HG03575 (cell line): ENCODE measurements around the gene SDC4.

Experiments
- ATAC-seq: cut with Tn5 transposase; IDR thresholded peaks from one replicate; pipeline ENCODE4 v1.9.1; 2021; ENCODE audit not compliant: unreplicated experiment, insufficient number of reproducible peaks, low FRiP score; ENCODE audit errors: extremely low read depth

Gene SDC4

DNA sequence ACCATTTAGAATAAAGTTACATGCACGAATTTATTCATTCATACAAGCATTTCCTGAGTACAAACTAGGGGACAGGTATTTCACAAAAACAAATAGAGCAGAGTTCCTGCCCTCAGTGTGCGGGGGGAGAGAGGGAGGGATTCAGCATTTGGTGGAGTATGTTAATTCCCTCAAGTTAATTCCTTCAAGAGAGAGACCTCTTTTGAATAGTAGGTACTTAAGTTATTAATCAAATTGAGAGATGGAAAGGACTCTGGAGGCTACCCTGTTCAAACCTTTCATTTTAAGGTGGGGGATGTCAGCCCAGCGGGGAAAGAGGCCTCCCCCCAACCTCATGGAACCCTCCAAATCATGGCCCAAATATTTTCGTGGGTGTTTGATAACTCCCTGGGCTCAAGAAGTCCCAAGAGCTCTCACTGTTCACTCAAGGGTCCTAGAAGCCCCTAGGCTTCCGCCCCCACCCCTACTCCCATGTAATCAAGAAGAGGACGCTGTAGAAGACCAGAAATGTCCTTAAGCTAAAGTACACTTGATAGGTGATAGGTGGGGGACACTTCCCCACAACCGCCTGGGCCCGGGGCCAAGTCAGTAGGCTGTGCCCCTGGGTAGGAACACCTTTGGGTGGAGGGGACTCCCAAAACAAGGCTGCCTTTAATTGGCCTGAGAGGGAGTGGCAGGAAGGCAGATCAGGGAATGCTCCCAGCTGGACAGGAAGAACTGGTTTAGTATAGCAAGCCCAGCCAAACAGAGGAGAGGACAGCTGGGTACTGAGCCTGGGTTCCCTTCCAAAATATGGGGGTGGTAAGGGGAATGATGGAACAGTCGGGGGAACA, 2.9 kb downstream of the SDC4 start:
- ATAC-seq = no peak

DNA sequence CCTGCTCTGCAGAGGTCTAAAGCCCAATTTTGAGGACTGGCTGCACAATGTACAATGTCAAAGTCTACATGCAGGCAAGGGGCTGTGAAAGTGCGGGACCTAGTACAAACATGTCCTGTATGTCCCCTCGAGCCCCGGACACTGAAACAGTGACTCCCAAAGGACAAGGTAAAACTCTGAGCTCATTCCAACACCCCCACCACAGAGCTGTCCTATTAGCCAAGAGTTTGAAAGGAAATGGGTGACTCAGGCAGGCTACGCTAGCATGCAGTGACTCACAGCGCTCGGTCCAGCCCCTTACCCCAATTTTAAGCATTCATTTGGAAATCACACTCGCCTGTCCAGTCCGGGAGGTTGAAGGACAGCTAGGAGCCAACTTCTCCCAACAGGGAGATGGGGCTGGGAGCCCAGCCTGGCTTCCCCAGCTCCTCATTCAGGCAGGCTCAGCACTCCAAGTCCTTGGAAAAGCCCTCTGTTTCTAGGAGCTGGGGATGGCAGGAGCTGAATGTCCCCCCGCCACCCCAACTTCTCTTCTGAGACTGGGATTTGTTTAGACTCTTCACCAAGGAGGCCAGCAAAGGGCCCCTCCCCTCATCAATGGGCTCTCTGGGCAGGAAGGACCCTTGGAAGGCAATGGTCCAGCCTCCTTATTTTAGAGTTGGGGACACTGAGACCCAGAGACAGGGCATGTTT, 3.9 kb downstream of the SDC4 start:
- no peak for ATAC-seq

DNA sequence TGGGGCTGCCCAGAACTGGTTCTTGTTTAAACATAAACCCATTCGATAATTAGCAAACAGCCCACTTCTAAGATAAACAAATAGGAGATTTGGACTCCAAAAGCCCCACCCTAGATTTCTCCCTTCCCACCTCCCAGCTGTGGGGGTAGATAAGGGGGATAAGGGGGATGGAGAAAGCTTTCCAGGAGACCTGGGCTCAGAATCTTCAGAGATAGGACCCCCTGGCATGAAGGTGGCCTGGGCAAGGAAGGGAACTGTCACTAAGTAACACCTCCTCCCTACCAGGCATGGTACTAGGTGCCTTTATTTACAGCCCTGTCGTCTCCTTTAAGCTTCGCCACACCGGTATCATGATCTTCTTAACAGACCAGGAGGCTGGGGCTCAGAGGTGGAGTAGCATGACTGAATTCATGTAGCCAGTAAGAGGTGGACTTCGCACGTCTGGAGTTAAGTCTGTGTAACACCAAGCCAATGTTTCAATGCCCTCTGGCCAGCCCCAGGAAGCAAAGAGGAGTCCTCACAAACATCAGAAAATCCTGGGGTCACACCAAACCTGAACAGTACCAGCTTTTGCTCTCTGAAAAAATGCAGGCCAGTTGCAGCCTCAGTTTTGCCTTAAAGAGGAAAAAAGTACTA, 4.6 kb downstream of the SDC4 start:
- no peak for ATAC-seq

- no peak for ATAC-seq
Measured at GRCh38 chr20:45342855-45343531, 5.2 kb downstream of the SDC4 start.

GRCh38 chr20:45341939-45342854, 6.0 kb downstream of the SDC4 start:
- ATAC-seq = no peak

GRCh38 chr20:45341579-45341938, 6.7 kb downstream of the SDC4 start:
- ATAC-seq = no peak

DNA sequence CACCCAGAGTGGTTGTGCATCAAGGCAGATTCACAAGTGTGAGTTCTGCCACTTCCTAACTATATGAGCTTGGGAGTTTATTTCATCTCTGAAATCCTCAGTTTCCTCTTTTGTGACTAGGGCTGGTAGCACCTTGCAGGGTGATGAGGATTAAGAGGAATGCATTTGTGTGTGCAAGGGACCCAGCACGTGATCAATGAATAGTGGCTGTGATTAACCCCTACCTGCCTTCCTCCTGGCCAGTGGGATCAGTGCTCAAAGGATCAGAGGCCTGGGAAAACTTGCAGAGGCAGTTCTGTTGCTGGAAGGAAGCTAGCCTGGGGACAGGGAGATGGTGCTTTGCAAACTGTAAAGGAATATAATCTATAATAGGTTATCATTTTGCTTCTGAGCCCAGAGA, 7.3 kb downstream of the SDC4 start:
- no peak for ATAC-seq

GRCh38 chr20:45340236-45340847, 7.9 kb downstream of the SDC4 start:
- ATAC-seq = no peak

DNA sequence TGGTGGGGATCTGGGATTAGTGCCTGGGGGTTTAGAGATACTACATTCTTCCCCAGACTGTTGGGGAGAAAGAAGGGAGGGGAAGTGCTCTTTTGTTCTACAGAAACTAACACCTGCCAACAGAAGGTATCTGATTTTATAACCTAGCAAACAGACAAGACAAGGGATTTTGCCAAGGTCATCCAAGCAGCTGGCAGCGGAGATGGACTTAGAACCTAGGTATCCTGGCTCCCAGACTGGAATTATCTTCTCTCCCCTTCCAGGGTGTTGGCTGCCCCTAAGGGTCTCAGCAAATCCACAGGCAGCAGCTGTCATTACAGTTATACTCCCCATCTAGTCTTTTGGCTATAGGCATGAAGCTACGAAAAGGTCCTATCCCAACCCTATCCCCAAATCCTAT, 8.4 kb downstream of the SDC4 start:
- no peak for ATAC-seq

DNA sequence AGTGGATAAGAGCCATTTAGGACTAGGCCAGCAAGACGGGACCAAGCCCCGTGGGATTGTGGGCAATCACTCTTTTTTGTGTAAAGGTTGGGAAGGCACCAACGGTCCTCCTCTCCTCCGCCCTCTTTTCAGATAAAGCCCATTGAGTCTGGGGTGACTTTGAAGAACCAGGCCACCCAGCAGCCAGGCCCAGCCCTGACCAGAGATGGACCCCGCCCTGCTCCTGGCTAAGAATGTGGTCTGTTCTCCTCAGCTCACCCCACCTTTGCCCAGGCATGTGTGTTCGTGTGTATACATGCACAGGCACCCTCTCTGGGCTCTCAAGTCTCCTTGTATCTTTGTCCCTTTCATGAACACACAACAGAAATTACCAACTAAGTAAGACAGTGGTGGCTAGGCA, 9.1 kb downstream of the SDC4 start:
- ATAC-seq = no peak

GRCh38 chr20:45338121-45339030, 9.8 kb downstream of the SDC4 start:
- no peak for ATAC-seq

GRCh38 chr20:45337367-45338120, 10.7 kb downstream of the SDC4 start:
- ATAC-seq = no peak

GRCh38 chr20:45336530-45337366, 11.5 kb downstream of the SDC4 start:
- no peak for ATAC-seq

DNA sequence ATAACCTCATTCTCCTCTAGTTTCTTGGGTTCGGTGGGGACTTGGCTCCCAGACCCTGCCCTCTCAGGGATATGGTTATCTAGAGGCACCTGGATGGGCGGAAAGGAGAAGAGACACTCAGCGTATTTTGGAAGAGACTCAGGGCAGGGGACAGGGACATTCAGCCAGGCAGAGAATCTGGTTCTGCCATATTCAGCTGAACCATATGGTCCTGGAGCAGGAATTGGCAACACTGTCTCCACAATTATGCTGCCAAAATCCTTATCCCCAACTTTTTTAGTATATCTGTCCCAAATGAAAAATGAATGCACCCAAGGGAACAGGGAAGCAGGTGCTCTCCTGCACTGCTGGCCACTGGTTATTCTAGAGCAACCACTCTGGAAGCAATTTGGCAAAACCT, 17.7 kb downstream of the SDC4 start:
- ATAC-seq = no peak

DNA sequence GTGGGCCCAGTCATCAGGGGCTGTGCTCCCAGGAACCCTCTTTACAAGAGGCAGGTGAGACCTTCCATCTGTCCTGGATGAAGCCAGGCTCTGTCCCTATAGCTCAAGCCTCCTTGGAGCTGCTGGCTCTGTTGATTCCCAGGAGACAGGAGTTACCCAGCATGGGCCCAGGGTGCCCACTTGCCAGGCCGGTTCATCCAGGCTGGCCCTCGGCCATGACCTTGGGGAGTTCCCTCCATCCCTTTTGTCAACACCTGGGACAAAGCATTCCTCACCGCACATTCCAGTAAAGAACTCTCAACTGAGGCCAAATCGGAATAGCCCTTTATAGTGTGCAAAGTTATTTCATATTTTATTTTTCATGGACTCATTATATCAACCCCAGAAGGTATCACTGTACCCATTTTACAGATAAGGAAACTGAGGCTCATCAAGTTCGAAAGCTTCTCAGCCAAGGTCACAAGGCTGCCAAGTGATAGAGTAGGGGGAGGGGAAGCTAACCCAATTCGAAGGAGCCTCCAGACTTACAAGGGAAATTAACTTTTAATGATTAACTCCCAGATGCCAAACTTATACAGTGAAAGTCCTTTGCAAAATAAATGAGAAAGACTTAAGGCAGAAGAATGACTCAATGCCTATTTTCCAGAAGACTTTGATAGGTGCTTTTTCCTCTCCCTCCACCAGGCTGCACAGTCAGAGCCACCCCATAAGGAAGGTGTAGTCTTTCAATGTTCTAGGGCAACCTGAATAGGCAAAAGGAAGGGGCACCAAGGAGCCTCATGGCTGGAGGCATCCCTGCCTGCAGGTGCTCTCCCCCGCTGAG, 18.5 kb downstream of the SDC4 start:
- ATAC-seq = no peak
